Spleen (tissue), 7 donors: Measurements from ENCODE around the gene INA.
"Not testable (repeated sequence)": the region's sequence is repeated elsewhere in the genome, so short reads cannot be mapped to it uniquely, and the experiment has no call there.

Experiments used
- POLR2AphosphoS5 ChIP-seq, 3 donors: sonication (generic); formaldehyde crosslinking; IDR thresholded peaks; one replicate each; pipeline ENCODE4 v1.5.1; 2017; ENCODE audit warnings: antibody characterized with exemption in 3 of 3
- TF ChIP-seq, protein P1 (sequence below), 11 experiments: fragments of 200-600 bp in 7 of 11; fragments of 450-650 bp in 4 of 11; sonication (generic) in 4 of 11; IDR thresholded peaks in 8 of 11; conservative IDR thresholded peaks in 3 of 11; 1 replicate in 7 of 11; 2 replicates in 4 of 11; pipeline versions ENCODE4 v1.4.0 to v1.8.0; 2016 to 2021; ENCODE audit warnings: antibody characterized with exemption in 11 of 11, inconsistent platforms in 4 of 11, mild to moderate bottlenecking in 1 of 11
- donor health status: DM: no; HTN: no; CAD: no; lungs with moderate emphysema.
- donor health status: DM: no; HTN: no; CAD: no.
- donor health status: DM: no; HTN: no; CAD: no.

- TF ChIP-seq, protein P1, sequence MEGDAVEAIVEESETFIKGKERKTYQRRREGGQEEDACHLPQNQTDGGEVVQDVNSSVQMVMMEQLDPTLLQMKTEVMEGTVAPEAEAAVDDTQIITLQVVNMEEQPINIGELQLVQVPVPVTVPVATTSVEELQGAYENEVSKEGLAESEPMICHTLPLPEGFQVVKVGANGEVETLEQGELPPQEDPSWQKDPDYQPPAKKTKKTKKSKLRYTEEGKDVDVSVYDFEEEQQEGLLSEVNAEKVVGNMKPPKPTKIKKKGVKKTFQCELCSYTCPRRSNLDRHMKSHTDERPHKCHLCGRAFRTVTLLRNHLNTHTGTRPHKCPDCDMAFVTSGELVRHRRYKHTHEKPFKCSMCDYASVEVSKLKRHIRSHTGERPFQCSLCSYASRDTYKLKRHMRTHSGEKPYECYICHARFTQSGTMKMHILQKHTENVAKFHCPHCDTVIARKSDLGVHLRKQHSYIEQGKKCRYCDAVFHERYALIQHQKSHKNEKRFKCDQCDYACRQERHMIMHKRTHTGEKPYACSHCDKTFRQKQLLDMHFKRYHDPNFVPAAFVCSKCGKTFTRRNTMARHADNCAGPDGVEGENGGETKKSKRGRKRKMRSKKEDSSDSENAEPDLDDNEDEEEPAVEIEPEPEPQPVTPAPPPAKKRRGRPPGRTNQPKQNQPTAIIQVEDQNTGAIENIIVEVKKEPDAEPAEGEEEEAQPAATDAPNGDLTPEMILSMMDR (IDR thresholded peaks at IDR 0.05 in 8 of 11, conservative IDR thresholded peaks at IDR 0.05 in 3 of 11), result not testable (repeated sequence)
- TF ChIP-seq POLR2AphosphoS5 (IDR thresholded peaks at IDR 0.05), result not testable (repeated sequence)
These were observed 31.4 kb upstream of the INA start, which contains the start of gene RPEL1 for GRCh38 chr10:103245587-103245986.
